Upper lobe of left lung (tissue), 4 donors: Measurements from ENCODE around the gene GAGE12G.

Source experiments
- POLR2A ChIP-seq, 4 donors: fragments of 450-650 bp; IDR thresholded peaks; one replicate each; pipeline ENCODE4 v1.5.1; 2016 to 2017; ENCODE audit warnings: antibody characterized with exemption in 4 of 4, mild to moderate bottlenecking in 2 of 4
- POLR2AphosphoS5 ChIP-seq, 2 donors: sonication (generic); formaldehyde crosslinking; IDR thresholded peaks; one replicate each; pipeline ENCODE4 v1.5.1; 2017; ENCODE audit warnings: antibody characterized with exemption in 2 of 2

DNA sequence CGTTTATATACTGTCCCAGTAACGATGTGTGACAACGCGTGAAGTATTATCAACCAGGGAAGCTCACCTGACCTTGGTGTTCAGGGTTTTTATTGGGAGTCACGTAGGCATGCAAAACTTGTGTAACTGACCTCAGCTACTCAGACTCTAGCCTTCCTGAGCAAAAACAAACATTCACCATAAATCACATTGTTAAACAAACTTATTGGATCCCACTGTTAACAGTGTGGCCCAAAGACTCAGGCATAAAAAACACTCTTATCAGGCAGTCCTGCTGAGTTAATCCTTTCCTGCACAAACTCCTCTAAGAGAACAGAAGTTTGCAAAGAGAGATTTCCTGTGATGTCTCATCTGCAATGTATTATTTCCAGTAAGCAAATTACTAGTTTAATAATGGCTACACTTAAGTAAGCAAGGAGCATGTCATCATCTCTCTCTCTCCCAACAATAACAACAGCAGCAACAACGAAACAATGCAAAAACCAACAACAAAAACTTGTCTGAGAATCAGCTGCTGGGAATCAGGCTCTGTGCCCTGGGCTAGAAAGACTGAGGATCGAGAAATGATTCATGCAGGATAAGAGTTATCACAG, 40.6 kb downstream of the GAGE12G start:
- no peak for TF ChIP-seq POLR2AphosphoS5 (IDR thresholded peaks at IDR 0.05)
- TF ChIP-seq POLR2A (IDR thresholded peaks at IDR 0.05) = no peak
